Fibroblast of skin of left biceps (primary cell): ENCODE results near the gene PNMA8B.

Experiments
- DNase-seq, 2 experiments: peaks; one replicate each; pipeline ENCODE4 v3.0.0-alpha.2; 2013; ENCODE audit warnings: low read depth in 2 of 2

Gene PNMA8B

GRCh38 chr19:46456930-46457329 lies 38.7 kb downstream of the PNMA8B start:
- no peak for DNase-seq

- DNase-seq = no peak
Observed at GRCh38 chr19:46454244-46454643, 41.4 kb downstream of the PNMA8B start.

- no peak for DNase-seq
Observed at GRCh38 chr19:46453661-46454060, 42.0 kb downstream of the PNMA8B start.

- DNase-seq = no peak
Observed at GRCh38 chr19:46452186-46452585, 43.5 kb downstream of the PNMA8B start.

- no peak for DNase-seq
Observed at GRCh38 chr19:46451352-46451751, 44.3 kb downstream of the PNMA8B start.

GRCh38 chr19:46450737-46451136 lies 44.9 kb downstream of the PNMA8B start:
- no peak for DNase-seq

GRCh38 chr19:46449228-46449627 lies 46.4 kb downstream of the PNMA8B start:
- no peak for DNase-seq

- DNase-seq = no peak
Observed at GRCh38 chr19:46448601-46449000, 47.1 kb downstream of the PNMA8B start.

GRCh38 chr19:46447824-46448223 lies 47.8 kb downstream of the PNMA8B start:
- no peak for DNase-seq

- no peak for DNase-seq
Observed at GRCh38 chr19:46447006-46447405, 48.7 kb downstream of the PNMA8B start.

- no peak for DNase-seq
Observed at GRCh38 chr19:46446021-46446420, 49.6 kb downstream of the PNMA8B start.

- DNase-seq = peak; percentile 47
Observed at GRCh38 chr19:46442808-46443450, 52.7 kb downstream of the PNMA8B start.

GRCh38 chr19:46441866-46442265 lies 53.8 kb downstream of the PNMA8B start:
- no peak for DNase-seq
